Measurements from ENCODE around the gene MID1. TPM values are rescaled to one million over a fixed set of nuclear protein-coding genes. Genes with fewer than 3 reads are reported as not detected.
A peak's percentile ranks its signal among the peaks of the same experiment; 100 is the strongest.

The MID1 gene
- total RNA-seq, 1 donor from 2014 or later: 48.1 TPM

DNA sequence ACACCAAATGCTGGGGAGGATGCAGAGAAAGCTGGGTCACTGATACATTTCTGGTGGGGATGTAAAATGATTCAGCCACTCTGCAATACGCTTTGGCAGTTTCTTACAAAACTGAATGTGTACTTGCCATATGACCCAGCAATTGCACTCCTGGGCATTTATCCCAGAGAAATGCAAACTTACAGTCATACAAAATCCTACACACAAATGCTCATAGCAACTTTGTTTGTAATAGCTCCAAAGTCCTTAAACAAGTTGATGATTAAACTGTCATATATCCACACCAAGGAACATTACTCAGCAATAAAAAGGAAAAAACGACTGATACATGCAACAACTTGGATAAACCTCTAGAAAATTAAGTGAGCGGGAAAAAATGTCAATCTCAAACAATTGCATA is 12.3 kb downstream of the MID1 start:
- Mint-ChIP-seq H3K9me3 (peaks cover 2% of the 10 kb centered on the region), H3K4me1 (peaks cover 43% of the 10 kb centered on the region), H3K27ac (ENCODE audit: unreplicated experiment) (peak overlapping the region; percentile 57), H3K4me3 (no peak overlapping the region), H3K36me3 (ENCODE audit: low read depth) (no peaks in the 10 kb centered on the region), H3K27me3 (ENCODE audit: low read depth) (no peaks in the 10 kb centered on the region)
- DNase-seq (ENCODE audit: low read depth, low spot score): no peak
- TF ChIP-seq CTCF (conservative IDR thresholded peaks at IDR 0.05): no peak

- Mint-ChIP-seq H3K9me3 (peaks cover 2% of the 10 kb centered on the region), H3K4me1 (peaks cover 39% of the 10 kb centered on the region), H3K27me3 (ENCODE audit: low read depth) (no peaks in the 10 kb centered on the region), H3K27ac (ENCODE audit: unreplicated experiment) (no peak overlapping the region), H3K36me3 (ENCODE audit: low read depth) (no peaks in the 10 kb centered on the region), H3K4me3 (no peak overlapping the region)
- TF ChIP-seq CTCF (conservative IDR thresholded peaks at IDR 0.05): no peak
- DNase-seq (ENCODE audit: low read depth, low spot score): no peak
Observed at GRCh38 chrX:10607233-10607632, 13.2 kb downstream of the MID1 start.

DNA sequence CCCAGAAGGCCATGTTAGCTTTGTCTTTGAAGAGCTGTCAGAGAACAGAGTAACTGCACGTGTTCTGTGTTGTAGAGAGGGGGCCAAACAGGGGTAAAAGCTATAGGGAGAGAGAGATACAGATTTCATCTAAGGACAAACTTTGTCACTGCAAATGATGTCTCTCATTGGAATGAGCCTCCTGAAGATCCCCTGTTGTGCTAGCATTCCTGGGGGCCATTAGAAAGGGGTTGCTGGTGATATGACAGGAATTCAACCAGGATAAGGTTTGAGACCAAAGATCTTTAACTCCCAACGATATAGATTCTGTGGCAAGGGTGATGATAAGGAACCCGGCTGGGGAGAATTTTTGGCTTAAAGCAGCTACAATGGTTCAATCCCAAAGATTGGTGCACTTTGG is 16.8 kb downstream of the MID1 start:
- Mint-ChIP-seq H3K27me3 (ENCODE audit: low read depth) (no peaks in the 10 kb centered on the region), H3K4me3 (no peak overlapping the region), H3K9me3 (peaks cover 3% of the 10 kb centered on the region), H3K36me3 (ENCODE audit: low read depth) (no peaks in the 10 kb centered on the region), H3K27ac (ENCODE audit: unreplicated experiment) (no peak overlapping the region), H3K4me1 (peaks cover 18% of the 10 kb centered on the region)
- no peak for DNase-seq (ENCODE audit: low read depth, low spot score)
- no peak for TF ChIP-seq CTCF (conservative IDR thresholded peaks at IDR 0.05)

- peaks cover 3% of the 10 kb centered on the region for H3K9me3 Mint-ChIP-seq
- H3K4me3 Mint-ChIP-seq: no peak overlapping the region
- TF ChIP-seq CTCF (conservative IDR thresholded peaks at IDR 0.05): no peak
- DNase-seq (ENCODE audit: low read depth, low spot score): no peak
- H3K27ac Mint-ChIP-seq (ENCODE audit: unreplicated experiment): no peak overlapping the region
- no peaks in the 10 kb centered on the region for H3K36me3 Mint-ChIP-seq (ENCODE audit: low read depth)
- no peaks in the 10 kb centered on the region for H3K27me3 Mint-ChIP-seq (ENCODE audit: low read depth)
- H3K4me1 Mint-ChIP-seq: peaks cover 22% of the 10 kb centered on the region
Observed at GRCh38 chrX:10602646-10603045, 17.7 kb downstream of the MID1 start.

DNA sequence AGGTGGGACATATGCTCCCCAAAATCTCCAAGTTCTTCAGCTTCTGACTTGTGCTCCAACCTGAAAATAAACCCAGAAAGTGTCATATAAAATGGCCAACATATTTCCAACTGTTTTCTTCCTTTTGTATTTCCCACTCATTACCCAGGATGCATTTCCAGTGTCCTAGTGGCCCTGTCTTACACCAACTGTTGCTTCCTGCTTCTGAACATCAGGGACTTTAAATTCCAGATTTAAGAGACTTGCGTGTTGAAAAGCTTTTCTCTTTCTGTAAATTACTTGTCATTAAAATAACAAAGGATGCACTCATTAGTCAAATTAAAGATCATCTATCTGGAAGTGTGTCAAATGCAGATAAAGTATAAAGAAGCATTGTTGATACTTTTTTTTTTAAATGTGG is 19.9 kb downstream of the MID1 start:
- DNase-seq (ENCODE audit: low read depth, low spot score): no peak
- Mint-ChIP-seq H3K4me1 (peaks cover 18% of the 10 kb centered on the region), H3K27me3 (ENCODE audit: low read depth) (no peaks in the 10 kb centered on the region), H3K36me3 (ENCODE audit: low read depth) (peaks cover 2% of the 10 kb centered on the region), H3K4me3 (no peak overlapping the region), H3K27ac (ENCODE audit: unreplicated experiment) (no peak overlapping the region), H3K9me3 (peaks cover 3% of the 10 kb centered on the region)
- TF ChIP-seq CTCF (conservative IDR thresholded peaks at IDR 0.05): no peak

DNA sequence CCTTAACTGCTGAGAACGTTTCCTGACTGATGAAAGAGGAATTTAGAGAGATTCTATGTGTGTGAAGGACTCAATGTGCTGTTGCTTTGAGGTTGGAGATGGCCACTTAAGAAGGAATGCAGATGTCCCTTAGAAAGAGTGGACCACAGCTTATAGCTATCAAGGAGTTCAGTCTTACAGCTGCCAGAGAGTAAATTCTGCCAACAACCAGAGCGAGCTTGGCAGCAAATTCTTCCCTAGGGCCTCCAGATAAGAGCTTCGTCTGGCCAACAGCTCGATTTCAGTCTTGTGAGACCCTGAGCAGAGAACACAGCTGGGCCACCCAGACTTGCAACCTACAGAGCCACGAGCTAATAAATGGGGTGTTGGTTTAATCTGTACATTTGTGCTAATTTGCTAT is 21.8 kb downstream of the MID1 start:
- Mint-ChIP-seq H3K4me1 (peaks cover 14% of the 10 kb centered on the region), H3K27me3 (ENCODE audit: low read depth) (no peaks in the 10 kb centered on the region), H3K9me3 (peaks cover 3% of the 10 kb centered on the region), H3K36me3 (ENCODE audit: low read depth) (peaks cover 2% of the 10 kb centered on the region), H3K27ac (ENCODE audit: unreplicated experiment) (no peak overlapping the region), H3K4me3 (no peak overlapping the region)
- no peak for TF ChIP-seq CTCF (conservative IDR thresholded peaks at IDR 0.05)
- DNase-seq (ENCODE audit: low read depth, low spot score): no peak

Measured in neural crest cell (in vitro differentiated cells).